Caco-2 (cell line): ENCODE results near the gene BCOR. TPM values are rescaled to one million over a fixed set of nuclear protein-coding genes. Genes with fewer than 3 reads are reported as not detected.

Source experiments
- BruUV-seq: library from RNA; stranded (reverse); fragments of 400-500 nt; replicated peaks from 2 replicates; lab custom pipeline; 2021; lab: Mats Ljungman, UMichigan
- CTCF ChIA-PET: fragments of 300-600 bp; sonication (Branson Sonifier 250); formaldehyde crosslinking; loops from one replicate; lab custom pipeline; 2022; ENCODE audit warnings: antibody characterized with exemption; lab: Charles Lee
- POLR2A ChIA-PET: fragments of 300-600 bp; sonication (Branson Sonifier 250); formaldehyde crosslinking; loops from one replicate; lab custom pipeline; 2022; ENCODE audit warnings: antibody characterized with exemption; lab: Charles Lee
- DNase-seq, 2 experiments: peaks; one replicate each; pipeline versions ENCODE4 v3.0.0 to v3.0.0-alpha.2; 2020 to 2022
- H3K27me3 ChIP-seq: replicated peaks from 2 replicates; pipeline ENCODE4 v1.6.0; 2011; ENCODE audit warnings: low read length; ENCODE audit not compliant: control insufficient read depth, insufficient read depth
- H3K36me3 ChIP-seq: 2 replicates; pipeline ENCODE4 v1.5.1; 2011; ENCODE audit warnings: low read length; ENCODE audit not compliant: control insufficient read depth, insufficient read depth
- H3K4me1 ChIP-seq: fragments of 250-450 bp; sonication (Bioruptor Pico); 2 replicates; pipeline ENCODE4 v1.5.1; 2020; ENCODE audit warnings: mild to moderate bottlenecking
- H3K4me3 ChIP-seq: 2 replicates; pipeline ENCODE4 v1.5.1; 2011; ENCODE audit warnings: low read depth, mild to moderate bottlenecking, control low read depth, low read length
- H3K9me3 ChIP-seq: fragments of 250-450 bp; sonication (Bioruptor Pico); 2 replicates; pipeline ENCODE4 v1.5.1; 2020; ENCODE audit warnings: mild to moderate bottlenecking, moderate library complexity
- H3K27ac Mint-ChIP-seq: one replicate; pipeline ENCODE4 v1.8.0; 2022; ENCODE audit warnings: mixed read lengths; ENCODE audit not compliant: unreplicated experiment
- H3K27me3 Mint-ChIP-seq: one replicate; pipeline ENCODE4 v1.8.0; 2022; ENCODE audit warnings: mixed read lengths; ENCODE audit not compliant: insufficient read depth, unreplicated experiment
- H3K36me3 Mint-ChIP-seq: one replicate; pipeline ENCODE4 v1.8.0; 2022; ENCODE audit warnings: mild to moderate bottlenecking, mixed read lengths; ENCODE audit not compliant: insufficient read depth, unreplicated experiment
- H3K4me1 Mint-ChIP-seq: one replicate; pipeline ENCODE4 v1.8.0; 2022; ENCODE audit warnings: low read depth, mixed read lengths; ENCODE audit not compliant: unreplicated experiment
- H3K4me3 Mint-ChIP-seq: one replicate; pipeline ENCODE4 v1.8.0; 2022; ENCODE audit warnings: mild to moderate bottlenecking, moderate library complexity, mixed read lengths; ENCODE audit not compliant: unreplicated experiment
- H3K9me3 Mint-ChIP-seq: one replicate; pipeline ENCODE4 v1.8.0; 2022; ENCODE audit warnings: mixed read lengths; ENCODE audit not compliant: unreplicated experiment
- CTCF ChIP-seq, 2 experiments: fragments of 200-600 bp in 1 of 2; IDR thresholded peaks; 1 replicate in 1 of 2; 2 replicates in 1 of 2; pipeline versions ENCODE4 v1.5.1 to v1.8.0; 2011 to 2022; ENCODE audit warnings: antibody characterized with exemption in 1 of 2, control low read depth in 1 of 2, inconsistent platforms in 1 of 2, low read depth in 1 of 2, low read length in 1 of 2, mild to moderate bottlenecking in 1 of 2, moderate library complexity in 1 of 2; ENCODE audit not compliant: insufficient read depth in 1 of 2, severe bottlenecking in 1 of 2, unreplicated experiment in 1 of 2
- intact Hi-C: fragments of 100-400 bp; cut with micrococcal nuclease; formaldehyde crosslinking; loops from one replicate; pipeline ENCODE4 v1.10.0; 2022; ENCODE audit not compliant: unreplicated experiment
- total RNA-seq: library from RNA; stranded (reverse); gene quantifications from 2 replicates; pipeline ENCODE4 v1.2.3, GENCODE V29; 2022

The BCOR gene
- total RNA-seq, 1 experiment from 2014 or later: 16.2 TPM

- Histone ChIP-seq H3K4me1 (peaks cover 9% of the 10 kb centered on the region), H3K9me3 (no peaks in the 10 kb centered on the region), H3K4me3 (no peak overlapping the region), H3K36me3 (no peaks in the 10 kb centered on the region), H3K27me3 (no peaks in the 10 kb centered on the region)
- no peak for DNase-seq
- ChIA-PET CTCF (no interaction called here), POLR2A (no interaction called here)
- intact Hi-C loops: loop anchor here (10.0 kb wide), 1 partner anchor 375 kb away; no protein-coding TSS in a partner anchor
- Mint-ChIP-seq H3K27ac (no peak overlapping the region), H3K36me3 (peaks cover 1% of the 10 kb centered on the region), H3K4me1 (no peaks in the 10 kb centered on the region), H3K27me3 (no peaks in the 10 kb centered on the region), H3K4me3 (no peak overlapping the region), H3K9me3 (no peaks in the 10 kb centered on the region)
- TF ChIP-seq CTCF (IDR thresholded peaks at IDR 0.05; ENCODE audit: insufficient read depth in 1 of 2, low read depth in 1 of 2, low read length in 1 of 2, severe bottlenecking in 1 of 2, unreplicated experiment in 1 of 2): no peak
- BruUV-seq: no TSS peak
These were observed 2.4 kb upstream of the BCOR start for GRCh38 chrX:40100141-40100536.

GRCh38 chrX:40099055-40099958 is 1.5 kb upstream of the BCOR start:
- Histone ChIP-seq H3K4me3 (peak overlapping the region; percentile 55), H3K9me3 (no peaks in the 10 kb centered on the region), H3K27me3 (no peaks in the 10 kb centered on the region), H3K4me1 (peaks cover 9% of the 10 kb centered on the region), H3K36me3 (no peaks in the 10 kb centered on the region)
- intact Hi-C loops: loop anchor here (2.0 to 5.0 kb wide), 2 partner anchors 87 to 168 kb away; no protein-coding TSS in a partner anchor
- no peak for TF ChIP-seq CTCF (IDR thresholded peaks at IDR 0.05; ENCODE audit: insufficient read depth in 1 of 2, low read depth in 1 of 2, low read length in 1 of 2, severe bottlenecking in 1 of 2, unreplicated experiment in 1 of 2)
- H3K4me3 Mint-ChIP-seq: peak overlapping the region; percentile 83
- no TSS peak for BruUV-seq
- no peaks in the 10 kb centered on the region for H3K4me1 Mint-ChIP-seq
- H3K9me3 Mint-ChIP-seq: no peaks in the 10 kb centered on the region
- DNase-seq: peak in 1 of 2 experiments; percentile 28
- peaks cover 6% of the 10 kb centered on the region for H3K36me3 Mint-ChIP-seq
- POLR2A ChIA-PET: interaction anchor here (0.6 to 1.1 kb wide), 2 partner anchors 168 to 1299 kb away, joined by 4 to 5 read pairs; no protein-coding TSS in a partner anchor
- CTCF ChIA-PET: no interaction called here
- H3K27me3 Mint-ChIP-seq: no peaks in the 10 kb centered on the region
- no peak overlapping the region for H3K27ac Mint-ChIP-seq

- Mint-ChIP-seq H3K4me3 (peak overlapping the region; percentile 83), H3K9me3 (no peaks in the 10 kb centered on the region), H3K36me3 (peaks cover 6% of the 10 kb centered on the region), H3K4me1 (peaks cover 1% of the 10 kb centered on the region), H3K27me3 (no peaks in the 10 kb centered on the region), H3K27ac (no peak overlapping the region)
- DNase-seq: peak in 1 of 2 experiments; percentile 61
- CTCF ChIA-PET: no interaction called here
- no TSS peak for BruUV-seq
- H3K36me3 ChIP-seq: no peaks in the 10 kb centered on the region
- no peaks in the 10 kb centered on the region for H3K27me3 ChIP-seq
- no peak for TF ChIP-seq CTCF (IDR thresholded peaks at IDR 0.05; ENCODE audit: insufficient read depth in 1 of 2, low read depth in 1 of 2, low read length in 1 of 2, severe bottlenecking in 1 of 2, unreplicated experiment in 1 of 2)
- intact Hi-C loops: loop anchor here (2.0 to 5.0 kb wide), 2 partner anchors 86 to 169 kb away; no protein-coding TSS in a partner anchor
- peak overlapping the region; percentile 55 for H3K4me3 ChIP-seq
- 0 out of 2 replicates have a peak, but pooled peaks cover 9% of the 10 kb centered on the region for H3K4me1 ChIP-seq
- H3K9me3 ChIP-seq: no peaks in the 10 kb centered on the region
- POLR2A ChIA-PET: interaction anchor here (0.6 to 1.2 kb wide), 7 partner anchors 9 to 1299 kb away, joined by 3 to 9 read pairs (median 5); no protein-coding TSS in a partner anchor
These were observed 701 bp upstream of the BCOR start for GRCh38 chrX:40098264-40099054.
